ENCODE measurements around the gene FOXC1. TPM values are rescaled to one million over a fixed set of nuclear protein-coding genes. Genes with fewer than 3 reads are reported as not detected.
A peak's percentile ranks its signal among the peaks of the same experiment; 100 is the strongest.

Gene FOXC1
- polyA plus RNA-seq, 2 donors: 1.5 to 2.3 TPM

GRCh38 chr6:1604158-1605003 is 5.3 kb upstream of the FOXC1 start:
- Histone ChIP-seq H3K4me3 (ENCODE audit: low read depth in 1 of 2, low read length in 2 of 2) (peak overlapping the region; percentile 43 to 47), H3K27ac (ENCODE audit: low read depth in 2 of 2, low read length in 1 of 2) (no peak overlapping the region), H3K9me3 (ENCODE audit: control insufficient read depth in 2 of 2, insufficient read depth in 1 of 2, low read depth in 1 of 2, low read length in 1 of 2) (peaks cover 0 to 4% of the 10 kb centered on the region in 2 donors), H3K4me1 (ENCODE audit: control insufficient read depth in 2 of 2, insufficient read depth in 2 of 2, low read length in 1 of 2) (peaks cover 8 to 12% of the 10 kb centered on the region in 2 donors), H3K27me3 (ENCODE audit: control insufficient read depth in 1 of 2, insufficient read depth in 2 of 2, low read length in 2 of 2) (peaks cover 3 to 14% of the 10 kb centered on the region in 2 donors), H3K36me3 (ENCODE audit: control insufficient read depth in 2 of 2, insufficient read depth in 2 of 2, low read length in 1 of 2) (no peaks in the 10 kb centered on the region)
- 2% methylated on average over 81 to 85 of the region's 85 CpGs for WGBS, 2 donors

- no peaks in the 10 kb centered on the region for H3K36me3 ChIP-seq (ENCODE audit: control insufficient read depth in 2 of 2, insufficient read depth in 2 of 2, low read length in 1 of 2)
- peaks cover 10 to 12% of the 10 kb centered on the region in 2 donors for H3K4me1 ChIP-seq (ENCODE audit: control insufficient read depth in 2 of 2, insufficient read depth in 2 of 2, low read length in 1 of 2)
- H3K27me3 ChIP-seq (ENCODE audit: control insufficient read depth in 1 of 2, insufficient read depth in 2 of 2, low read length in 2 of 2): peaks cover 3 to 14% of the 10 kb centered on the region in 2 donors
- H3K27ac ChIP-seq (ENCODE audit: low read depth in 2 of 2, low read length in 1 of 2): no peak overlapping the region
- peak overlapping the region; percentile 43 to 47 for H3K4me3 ChIP-seq (ENCODE audit: low read depth in 1 of 2, low read length in 2 of 2)
- 11 to 12% methylated on average over 48 to 65 of the region's 65 CpGs for WGBS, 2 donors
- peaks cover 0 to 4% of the 10 kb centered on the region in 2 donors for H3K9me3 ChIP-seq (ENCODE audit: control insufficient read depth in 2 of 2, insufficient read depth in 1 of 2, low read depth in 1 of 2, low read length in 1 of 2)
Observed at GRCh38 chr6:1605004-1605892, 4.5 kb upstream of the FOXC1 start.

GRCh38 chr6:1605893-1606779 is 3.6 kb upstream of the FOXC1 start:
- Histone ChIP-seq H3K4me1 (ENCODE audit: control insufficient read depth in 2 of 2, insufficient read depth in 2 of 2, low read length in 1 of 2) (peaks cover 10 to 12% of the 10 kb centered on the region in 2 donors), H3K9me3 (ENCODE audit: control insufficient read depth in 2 of 2, insufficient read depth in 1 of 2, low read depth in 1 of 2, low read length in 1 of 2) (peaks cover 0 to 4% of the 10 kb centered on the region in 2 donors), H3K27ac (ENCODE audit: low read depth in 2 of 2, low read length in 1 of 2) (no peak overlapping the region), H3K27me3 (ENCODE audit: control insufficient read depth in 1 of 2, insufficient read depth in 2 of 2, low read length in 2 of 2) (peaks cover 3 to 17% of the 10 kb centered on the region in 2 donors), H3K36me3 (ENCODE audit: control insufficient read depth in 2 of 2, insufficient read depth in 2 of 2, low read length in 1 of 2) (no peaks in the 10 kb centered on the region), H3K4me3 (ENCODE audit: low read depth in 1 of 2, low read length in 2 of 2) (no peak overlapping the region)
- 31 to 36% methylated on average over 26 of the region's 26 CpGs for WGBS, 2 donors

GRCh38 chr6:1606780-1607515 is 2.8 kb upstream of the FOXC1 start:
- H3K9me3 ChIP-seq (ENCODE audit: control insufficient read depth in 2 of 2, insufficient read depth in 1 of 2, low read depth in 1 of 2, low read length in 1 of 2): peaks cover 0 to 4% of the 10 kb centered on the region in 2 donors
- H3K4me3 ChIP-seq (ENCODE audit: low read depth in 1 of 2, low read length in 2 of 2): no peak overlapping the region
- 30 to 34% methylated on average over 22 of the region's 22 CpGs for WGBS, 2 donors
- H3K4me1 ChIP-seq (ENCODE audit: control insufficient read depth in 2 of 2, insufficient read depth in 2 of 2, low read length in 1 of 2): peaks cover 12 to 13% of the 10 kb centered on the region in 2 donors
- H3K27me3 ChIP-seq (ENCODE audit: control insufficient read depth in 1 of 2, insufficient read depth in 2 of 2, low read length in 2 of 2): peaks cover 3 to 22% of the 10 kb centered on the region in 2 donors
- H3K36me3 ChIP-seq (ENCODE audit: control insufficient read depth in 2 of 2, insufficient read depth in 2 of 2, low read length in 1 of 2): no peaks in the 10 kb centered on the region
- H3K27ac ChIP-seq (ENCODE audit: low read depth in 2 of 2, low read length in 1 of 2): no peak overlapping the region

GRCh38 chr6:1607516-1608221 is 2.0 kb upstream of the FOXC1 start:
- H3K4me3 ChIP-seq (ENCODE audit: low read depth in 1 of 2, low read length in 2 of 2): no peak overlapping the region
- WGBS, 2 donors: 22 to 26% methylated on average over 32 of the region's 32 CpGs
- H3K4me1 ChIP-seq (ENCODE audit: control insufficient read depth in 2 of 2, insufficient read depth in 2 of 2, low read length in 1 of 2): peaks cover 12 to 13% of the 10 kb centered on the region in 2 donors
- no peaks in the 10 kb centered on the region for H3K36me3 ChIP-seq (ENCODE audit: control insufficient read depth in 2 of 2, insufficient read depth in 2 of 2, low read length in 1 of 2)
- H3K27me3 ChIP-seq (ENCODE audit: control insufficient read depth in 1 of 2, insufficient read depth in 2 of 2, low read length in 2 of 2): peaks cover 3 to 22% of the 10 kb centered on the region in 2 donors
- peaks cover 0 to 4% of the 10 kb centered on the region in 2 donors for H3K9me3 ChIP-seq (ENCODE audit: control insufficient read depth in 2 of 2, insufficient read depth in 1 of 2, low read depth in 1 of 2, low read length in 1 of 2)
- no peak overlapping the region for H3K27ac ChIP-seq (ENCODE audit: low read depth in 2 of 2, low read length in 1 of 2)

GRCh38 chr6:1608222-1609040 is 1.3 kb upstream of the FOXC1 start:
- Histone ChIP-seq H3K36me3 (ENCODE audit: control insufficient read depth in 2 of 2, insufficient read depth in 2 of 2, low read length in 1 of 2) (no peaks in the 10 kb centered on the region), H3K27me3 (ENCODE audit: control insufficient read depth in 1 of 2, insufficient read depth in 2 of 2, low read length in 2 of 2) (peaks cover 3 to 22% of the 10 kb centered on the region in 2 donors), H3K9me3 (ENCODE audit: control insufficient read depth in 2 of 2, insufficient read depth in 1 of 2, low read depth in 1 of 2, low read length in 1 of 2) (peaks cover 0 to 4% of the 10 kb centered on the region in 2 donors), H3K4me1 (ENCODE audit: control insufficient read depth in 2 of 2, insufficient read depth in 2 of 2, low read length in 1 of 2) (peaks cover 12 to 13% of the 10 kb centered on the region in 2 donors), H3K27ac (ENCODE audit: low read depth in 2 of 2, low read length in 1 of 2) (no peak overlapping the region), H3K4me3 (ENCODE audit: low read depth in 1 of 2, low read length in 2 of 2) (peak overlapping the region; percentile 65 to 72)
- WGBS, 2 donors: 14% methylated on average over 59 of the region's 59 CpGs

GRCh38 chr6:1609041-1609647 is 571 bp upstream of the FOXC1 start:
- H3K4me1 ChIP-seq (ENCODE audit: control insufficient read depth in 2 of 2, insufficient read depth in 2 of 2, low read length in 1 of 2): peaks cover 11 to 13% of the 10 kb centered on the region in 2 donors
- WGBS, 2 donors: 2% methylated on average over 30 to 58 of the region's 58 CpGs
- H3K27me3 ChIP-seq (ENCODE audit: control insufficient read depth in 1 of 2, insufficient read depth in 2 of 2, low read length in 2 of 2): peaks cover 3 to 26% of the 10 kb centered on the region in 2 donors
- no peaks in the 10 kb centered on the region for H3K36me3 ChIP-seq (ENCODE audit: control insufficient read depth in 2 of 2, insufficient read depth in 2 of 2, low read length in 1 of 2)
- H3K27ac ChIP-seq (ENCODE audit: low read depth in 2 of 2, low read length in 1 of 2): peak overlapping the region in 1 of 2 donors; percentile 52
- peaks cover 0 to 5% of the 10 kb centered on the region in 2 donors for H3K9me3 ChIP-seq (ENCODE audit: control insufficient read depth in 2 of 2, insufficient read depth in 1 of 2, low read depth in 1 of 2, low read length in 1 of 2)
- peak overlapping the region; percentile 65 to 72 for H3K4me3 ChIP-seq (ENCODE audit: low read depth in 1 of 2, low read length in 2 of 2)

All from esophagus (tissue), 2 donors.